Mesenchymal stem cell (in vitro differentiated cells and primary cell): ENCODE data around the gene ROPN1L.

Experiments
- DNase-seq: peaks from one replicate; pipeline ENCODE4 v3.0.0-alpha.2; 2013
- H2AFZ ChIP-seq: one replicate; pipeline ENCODE4 v1.6.1; 2013; ENCODE audit warnings: low read depth, mild to moderate bottlenecking, control low read depth, inconsistent platforms, low read length, moderate library complexity
- H2AK5ac ChIP-seq: 2 replicates; pipeline ENCODE4 v1.6.1; 2013; ENCODE audit warnings: low read length, moderate library complexity, mild to moderate bottlenecking, inconsistent platforms; ENCODE audit not compliant: severe bottlenecking
- H2BK120ac ChIP-seq: one replicate; pipeline ENCODE4 v1.6.1; 2013; ENCODE audit warnings: low read depth, mild to moderate bottlenecking, inconsistent platforms, low read length, moderate library complexity
- H2BK12ac ChIP-seq, 2 experiments: one replicate each; pipeline ENCODE4 v1.6.1; 2013; ENCODE audit warnings: inconsistent platforms in 2 of 2, low read length in 2 of 2, mild to moderate bottlenecking in 2 of 2, moderate library complexity in 2 of 2, control low read depth in 1 of 2
- H2BK15ac ChIP-seq: one replicate; pipeline ENCODE4 v1.6.1; 2013; ENCODE audit warnings: mild to moderate bottlenecking, low read depth, inconsistent platforms; ENCODE audit not compliant: poor library complexity, severe bottlenecking
- H2BK5ac ChIP-seq: 2 replicates; pipeline ENCODE4 v1.6.1; 2013; ENCODE audit warnings: low read depth, mild to moderate bottlenecking, low read length, control low read depth, inconsistent platforms; ENCODE audit not compliant: poor library complexity, severe bottlenecking
- H3K14ac ChIP-seq, 2 experiments: one replicate each; pipeline ENCODE4 v1.6.1; 2013; ENCODE audit warnings: inconsistent platforms in 2 of 2, low read length in 2 of 2, control low read depth in 1 of 2, mild to moderate bottlenecking in 1 of 2, moderate library complexity in 1 of 2
- H3K18ac ChIP-seq, 2 experiments: one replicate each; pipeline ENCODE4 v1.6.1; 2013; ENCODE audit warnings: inconsistent platforms in 2 of 2, low read length in 2 of 2, control low read depth in 1 of 2, low read depth in 1 of 2, mild to moderate bottlenecking in 1 of 2
- H3K23ac ChIP-seq, 2 experiments: one replicate each; pipeline ENCODE4 v1.6.1; 2013; ENCODE audit warnings: inconsistent platforms in 2 of 2, low read length in 2 of 2, mild to moderate bottlenecking in 2 of 2, moderate library complexity in 2 of 2, control low read depth in 1 of 2
- H3K27ac ChIP-seq: 2 replicates; pipeline ENCODE4 v1.5.1; 2013; ENCODE audit warnings: mild to moderate bottlenecking, moderate library complexity, low read length, control low read depth, inconsistent platforms; ENCODE audit not compliant: poor library complexity, severe bottlenecking
- H3K27me3 ChIP-seq, 2 experiments: 2 replicates each; pipeline versions ENCODE4 v1.6.1 to v1.7.0; 2013; ENCODE audit warnings: low read length in 2 of 2, mild to moderate bottlenecking in 2 of 2, moderate library complexity in 2 of 2, control low read depth in 1 of 2, inconsistent platforms in 1 of 2; ENCODE audit not compliant: control insufficient read depth in 1 of 2, insufficient read depth in 1 of 2
- H3K36me3 ChIP-seq, 2 experiments: 2 replicates each; pipeline versions ENCODE4 v1.6.1 to v1.7.0; 2013; ENCODE audit warnings: low read length in 2 of 2, control low read depth in 1 of 2, inconsistent platforms in 1 of 2, low read depth in 1 of 2, mild to moderate bottlenecking in 1 of 2; ENCODE audit not compliant: insufficient read depth in 2 of 2, control insufficient read depth in 1 of 2
- H3K4ac ChIP-seq, 2 experiments: one replicate each; pipeline ENCODE4 v1.6.1; 2013; ENCODE audit warnings: inconsistent platforms in 2 of 2, low read length in 2 of 2, mild to moderate bottlenecking in 2 of 2, moderate library complexity in 2 of 2, control low read depth in 1 of 2, low read depth in 1 of 2
- H3K4me1 ChIP-seq: 2 replicates; pipeline ENCODE4 v1.6.1; 2013; ENCODE audit warnings: low read depth, low read length, control low read depth; ENCODE audit not compliant: control insufficient read depth, insufficient read depth
- H3K4me2 ChIP-seq: 2 replicates; pipeline ENCODE4 v1.6.1; 2013; ENCODE audit warnings: low read length, mild to moderate bottlenecking, inconsistent platforms; ENCODE audit not compliant: poor library complexity, severe bottlenecking
- H3K4me3 ChIP-seq, 2 experiments: 2 replicates each; pipeline versions ENCODE4 v1.5.1 to v1.7.0; 2013; ENCODE audit warnings: low read length in 2 of 2, mild to moderate bottlenecking in 2 of 2, control low read depth in 1 of 2, low read depth in 1 of 2; ENCODE audit not compliant: insufficient read depth in 1 of 2
- H3K79me1 ChIP-seq: replicated peaks from 2 replicates; pipeline ENCODE4 v1.6.1; 2013; ENCODE audit warnings: mild to moderate bottlenecking, control low read depth, low read length, inconsistent platforms; ENCODE audit not compliant: poor library complexity, severe bottlenecking
- H3K9ac ChIP-seq: 2 replicates; pipeline ENCODE4 v1.7.0; 2013; ENCODE audit warnings: mild to moderate bottlenecking, low read length, moderate library complexity
- H3K9me3 ChIP-seq: 2 replicates; pipeline ENCODE4 v1.7.0; 2013; ENCODE audit warnings: mild to moderate bottlenecking, low read length; ENCODE audit not compliant: control insufficient read depth
- H4K8ac ChIP-seq: one replicate; pipeline ENCODE4 v1.6.1; 2013; ENCODE audit warnings: inconsistent platforms, mild to moderate bottlenecking, low read length, moderate library complexity
- H4K91ac ChIP-seq: one replicate; pipeline ENCODE4 v1.6.1; 2013; ENCODE audit warnings: mild to moderate bottlenecking, low read length, inconsistent platforms
- WGBS: methylation state at CpG from one replicate; pipeline ENCODE4 v1.1.7; 2013; ENCODE audit warnings: mixed read lengths; 5-methylcytosine and 5-hydroxymethylcytosine counted together

The ROPN1L gene

DNA sequence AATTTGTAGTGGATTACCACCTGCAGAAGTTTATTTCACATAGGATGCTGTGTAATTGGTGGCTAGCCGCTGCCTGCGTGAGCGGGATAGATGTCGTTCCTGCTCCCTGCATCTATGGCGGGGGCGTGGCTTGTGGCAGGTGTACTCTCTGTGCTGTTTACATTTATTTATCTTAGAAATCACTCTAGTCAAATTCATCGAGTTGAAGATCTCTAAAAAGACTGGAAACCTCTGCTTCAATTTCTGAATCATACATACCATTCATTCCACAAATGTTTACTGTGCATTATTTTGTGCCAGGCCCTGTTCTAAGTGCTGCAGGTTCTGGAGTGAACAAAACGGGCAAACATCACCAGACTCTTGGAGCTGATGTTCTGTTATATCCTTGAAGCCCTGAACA, 11.9 kb downstream of the ROPN1L start:
- no peak overlapping the region for H3K4me2 ChIP-seq
- H2BK15ac ChIP-seq: no peak overlapping the region
- H4K8ac ChIP-seq: no peak overlapping the region
- no peak for DNase-seq
- no peak overlapping the region for H3K4ac ChIP-seq
- H2BK120ac ChIP-seq: no peak overlapping the region
- no peak overlapping the region for H2AK5ac ChIP-seq
- H3K14ac ChIP-seq: no peak overlapping the region
- H3K4me1 ChIP-seq: peaks cover 29% of the 10 kb centered on the region
- no peaks in the 10 kb centered on the region for H3K9me3 ChIP-seq
- no peak overlapping the region for H4K91ac ChIP-seq
- H3K9ac ChIP-seq: peak overlapping the region; percentile 13
- no peaks in the 10 kb centered on the region for H3K36me3 ChIP-seq
- H3K27me3 ChIP-seq: no peaks in the 10 kb centered on the region
- H2BK5ac ChIP-seq: no peak overlapping the region
- H3K79me1 ChIP-seq: no peaks in the 10 kb centered on the region
- H3K4me3 ChIP-seq: no peak overlapping the region
- H2BK12ac ChIP-seq: no peak overlapping the region
- no peak overlapping the region for H3K18ac ChIP-seq
- WGBS: 50% methylated on average over 8 of the region's 8 CpGs
- H2AFZ ChIP-seq: no peak overlapping the region
- H3K23ac ChIP-seq: no peak overlapping the region
- no peak overlapping the region for H3K27ac ChIP-seq

DNA sequence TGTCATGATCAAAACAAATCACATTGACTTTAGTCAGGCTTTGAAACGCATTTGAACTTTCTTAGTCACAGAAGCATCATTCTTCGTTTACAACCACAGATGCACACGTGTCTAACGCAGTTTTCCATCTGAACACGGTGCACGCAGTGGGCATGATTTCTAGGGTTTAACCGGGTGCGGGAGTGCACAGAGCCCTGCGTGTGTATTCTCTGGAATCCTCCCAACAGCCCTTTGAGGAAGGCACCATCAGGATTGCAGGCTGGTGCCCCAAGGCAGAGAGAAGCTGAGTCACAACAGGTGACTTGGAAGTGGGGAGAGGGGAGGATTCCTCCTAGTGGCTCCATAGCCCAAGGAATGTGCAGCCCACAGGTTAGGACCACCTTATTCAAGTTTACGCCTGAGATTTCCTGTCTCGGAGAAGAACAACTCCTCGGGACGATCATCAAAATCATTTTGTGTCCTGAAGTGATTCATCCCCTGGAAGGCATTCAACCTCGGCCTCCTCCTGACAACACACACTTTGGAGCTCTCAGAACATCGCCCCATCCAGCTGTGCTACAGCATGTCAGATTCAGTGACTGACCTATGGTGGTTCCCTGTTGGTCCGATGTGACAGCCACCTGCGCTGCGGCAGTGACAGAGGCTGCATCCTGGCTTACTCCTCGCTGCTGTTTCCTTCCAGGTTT, 13.1 kb downstream of the ROPN1L start:
- no peaks in the 10 kb centered on the region for H3K36me3 ChIP-seq
- no peak overlapping the region for H4K8ac ChIP-seq
- H3K18ac ChIP-seq: no peak overlapping the region
- H3K14ac ChIP-seq: no peak overlapping the region
- no peak overlapping the region for H2AFZ ChIP-seq
- H3K4me1 ChIP-seq: peaks cover 27% of the 10 kb centered on the region
- peak overlapping the region in 1 of 2 experiments; percentile 52 for H3K4me3 ChIP-seq
- H3K27me3 ChIP-seq: no peaks in the 10 kb centered on the region
- H4K91ac ChIP-seq: no peak overlapping the region
- H3K9ac ChIP-seq: peak overlapping the region; percentile 67
- no peak overlapping the region for H2BK5ac ChIP-seq
- H3K23ac ChIP-seq: no peak overlapping the region
- H3K27ac ChIP-seq: no peak overlapping the region
- no peak overlapping the region for H2BK12ac ChIP-seq
- H3K79me1 ChIP-seq: no peaks in the 10 kb centered on the region
- H3K9me3 ChIP-seq: no peaks in the 10 kb centered on the region
- 56% methylated on average over 19 of the region's 19 CpGs for WGBS
- DNase-seq: peak; percentile 29
- no peak overlapping the region for H2BK120ac ChIP-seq
- H2BK15ac ChIP-seq: no peak overlapping the region
- no peak overlapping the region for H3K4me2 ChIP-seq
- no peak overlapping the region for H3K4ac ChIP-seq
- H2AK5ac ChIP-seq: peak overlapping the region; percentile 72

DNA sequence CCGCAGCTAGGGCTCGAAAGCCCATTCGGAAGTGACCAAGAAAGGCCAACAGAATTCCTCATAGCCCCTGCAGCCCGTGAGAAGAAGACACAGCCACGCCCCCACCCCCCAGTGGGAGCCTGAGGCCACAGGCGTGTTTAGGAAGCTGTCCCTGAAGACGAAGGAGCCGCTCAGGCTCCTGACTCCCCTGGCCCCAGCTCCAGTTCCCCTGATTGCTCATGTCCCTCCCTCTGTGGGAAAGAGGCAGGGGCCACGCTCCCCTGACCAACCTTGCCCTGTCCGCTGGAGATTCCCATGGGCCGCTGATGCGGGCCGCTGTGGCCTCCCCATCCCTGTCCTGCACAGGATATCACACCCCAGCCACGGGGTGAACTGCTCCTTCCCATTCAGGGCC, 13.6 kb downstream of the ROPN1L start:
- Histone ChIP-seq H3K14ac (no peak overlapping the region), H3K4ac (no peak overlapping the region), H3K23ac (no peak overlapping the region), H2AFZ (no peak overlapping the region), H3K9me3 (no peaks in the 10 kb centered on the region), H4K91ac (no peak overlapping the region), H3K4me3 (peak overlapping the region in 1 of 2 experiments; percentile 52), H2BK5ac (no peak overlapping the region), H3K27ac (no peak overlapping the region), H4K8ac (no peak overlapping the region), H3K9ac (peak overlapping the region; percentile 67), H2BK15ac (no peak overlapping the region), H3K4me2 (no peak overlapping the region), H3K27me3 (no peaks in the 10 kb centered on the region), H2BK12ac (no peak overlapping the region), H2AK5ac (peak overlapping the region; percentile 72), H3K36me3 (no peaks in the 10 kb centered on the region), H3K18ac (no peak overlapping the region), H3K79me1 (no peaks in the 10 kb centered on the region), H3K4me1 (peaks cover 27% of the 10 kb centered on the region), H2BK120ac (no peak overlapping the region)
- WGBS: 38% methylated on average over 10 of the region's 14 CpGs
- DNase-seq: no peak

DNA sequence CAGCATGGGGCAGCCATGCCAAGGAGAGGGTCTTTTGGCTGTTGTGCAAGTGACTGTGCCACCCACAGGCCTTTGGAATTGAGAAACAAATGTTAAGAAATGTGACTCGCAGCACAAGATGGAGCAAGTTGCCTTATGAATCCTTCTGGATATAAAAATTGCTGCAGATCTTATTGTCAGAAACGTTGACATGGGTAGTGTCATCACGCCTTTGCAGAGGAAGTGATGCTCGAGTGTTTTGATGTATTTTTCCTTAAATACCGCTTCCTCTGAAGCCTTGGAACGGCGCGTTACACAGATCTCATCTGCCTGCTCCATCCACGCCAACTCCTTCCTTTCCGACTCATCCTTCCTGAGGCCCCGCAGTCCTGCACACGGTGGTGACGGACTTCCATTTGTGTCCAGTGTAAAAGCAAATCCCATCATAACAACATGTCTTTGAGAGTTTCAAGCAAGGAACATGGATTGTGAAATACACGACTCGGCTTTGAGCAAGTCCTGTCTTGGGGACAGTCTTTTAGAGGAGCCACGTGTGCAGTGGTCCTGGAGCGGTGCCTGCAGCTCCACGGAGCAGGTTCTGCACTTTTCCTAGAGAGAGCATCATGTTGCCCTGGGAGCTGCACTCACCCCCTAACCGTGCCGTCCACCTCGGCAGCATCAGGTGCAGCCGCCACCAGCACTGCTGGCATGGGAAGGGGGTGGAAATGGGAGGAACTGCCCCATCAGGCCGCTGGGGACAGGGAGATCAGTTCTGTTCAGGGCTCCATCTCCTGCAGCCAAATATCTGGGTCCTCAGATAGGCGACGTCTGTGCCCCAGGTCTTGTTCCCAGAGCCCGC, 15.1 kb downstream of the ROPN1L start:
- WGBS: 55% methylated on average over 26 of the region's 26 CpGs
- Histone ChIP-seq H3K79me1 (no peaks in the 10 kb centered on the region), H2BK15ac (no peak overlapping the region), H3K14ac (no peak overlapping the region), H3K27ac (no peak overlapping the region), H4K91ac (no peak overlapping the region), H3K4me3 (no peak overlapping the region), H3K18ac (peak overlapping the region in 1 of 2 experiments; percentile 49), H2BK120ac (no peak overlapping the region), H3K27me3 (no peaks in the 10 kb centered on the region), H3K4ac (no peak overlapping the region), H2BK12ac (no peak overlapping the region), H3K4me1 (peaks cover 27% of the 10 kb centered on the region), H4K8ac (no peak overlapping the region), H2BK5ac (no peak overlapping the region), H3K4me2 (no peak overlapping the region), H3K9ac (no peak overlapping the region), H3K36me3 (no peaks in the 10 kb centered on the region), H3K9me3 (no peaks in the 10 kb centered on the region), H2AK5ac (peak overlapping the region; percentile 7), H3K23ac (no peak overlapping the region), H2AFZ (no peak overlapping the region)
- peak; percentile 66 for DNase-seq
